ENCODE measurements around the gene CYCS. TPM values are rescaled to one million over a fixed set of nuclear protein-coding genes. Genes with fewer than 3 reads are reported as not detected.

CYCS gene
- total and polyA plus RNA-seq, 4 donors, result 33.0 to 85.1 (median 61.5) TPM

GRCh38 chr7:25095516-25096345 is 29.3 kb downstream of the CYCS start:
- H3K36me3 ChIP-seq (ENCODE audit: control insufficient read depth in 4 of 4, insufficient read depth in 4 of 4, low read length in 4 of 4), result no peaks in the 10 kb centered on the region
- no peak for DNase-seq
- no peak for TF ChIP-seq CTCF (IDR thresholded peaks at IDR 0.05; ENCODE audit: control extremely low read depth, extremely low read depth)
- no peaks in the 10 kb centered on the region for H3K4me1 ChIP-seq (ENCODE audit: control insufficient read depth in 5 of 5, insufficient read depth in 5 of 5, low read length in 5 of 5)
- no peak overlapping the region for H3K27ac ChIP-seq (ENCODE audit: low read depth in 1 of 2, low read length in 1 of 2)
- no peak overlapping the region for H3K4me3 ChIP-seq
- H3K9ac ChIP-seq (ENCODE audit: insufficient read depth in 1 of 2, low read length in 2 of 2), result no peak overlapping the region
- peaks cover 0 to 3% (median 0%) of the 10 kb centered on the region in 4 donors for H3K9me3 ChIP-seq (ENCODE audit: control insufficient read depth in 4 of 4, insufficient read depth in 3 of 4, low read length in 3 of 4)
- ATAC-seq (ENCODE audit: insufficient read depth, low FRiP score), result no peak
- WGBS, 2 donors, result 58 to 64% methylated on average over 5 of the region's 5 CpGs
- H3K27me3 ChIP-seq (ENCODE audit: control insufficient read depth in 3 of 3, insufficient read depth in 3 of 3, low read length in 2 of 3), result peaks cover 0 to 2% (median 0%) of the 10 kb centered on the region in 3 donors

GRCh38 chr7:25093268-25093826 is 31.7 kb downstream of the CYCS start:
- Histone ChIP-seq H3K4me1 (ENCODE audit: control insufficient read depth in 5 of 5, insufficient read depth in 5 of 5, low read length in 5 of 5) (no peaks in the 10 kb centered on the region), H3K9ac (ENCODE audit: insufficient read depth in 1 of 2, low read length in 2 of 2) (no peak overlapping the region), H3K9me3 (ENCODE audit: control insufficient read depth in 4 of 4, insufficient read depth in 3 of 4, low read length in 3 of 4) (peaks cover 0 to 3% (median 0%) of the 10 kb centered on the region in 4 donors), H3K36me3 (ENCODE audit: control insufficient read depth in 4 of 4, insufficient read depth in 4 of 4, low read length in 4 of 4) (no peaks in the 10 kb centered on the region), H3K27me3 (ENCODE audit: control insufficient read depth in 3 of 3, insufficient read depth in 3 of 3, low read length in 2 of 3) (peaks cover 0 to 2% (median 0%) of the 10 kb centered on the region in 3 donors), H3K4me3 (no peak overlapping the region), H3K27ac (ENCODE audit: low read depth in 1 of 2, low read length in 1 of 2) (no peak overlapping the region)
- 70 to 76% methylated on average over 6 of the region's 6 CpGs for WGBS, 2 donors
- DNase-seq (peak; percentile 54 to 64 (median 59)), ATAC-seq (ENCODE audit: insufficient read depth, low FRiP score) (peak; percentile 87)
- TF ChIP-seq CTCF (IDR thresholded peaks at IDR 0.05; ENCODE audit: control extremely low read depth, extremely low read depth), result peak; percentile 36

GRCh38 chr7:25091779-25092178 is 33.3 kb downstream of the CYCS start:
- no peak for DNase-seq
- Histone ChIP-seq H3K4me3 (no peak overlapping the region), H3K36me3 (ENCODE audit: control insufficient read depth in 4 of 4, insufficient read depth in 4 of 4, low read length in 4 of 4) (no peaks in the 10 kb centered on the region), H3K4me1 (ENCODE audit: control insufficient read depth in 5 of 5, insufficient read depth in 5 of 5, low read length in 5 of 5) (no peaks in the 10 kb centered on the region), H3K9me3 (ENCODE audit: control insufficient read depth in 4 of 4, insufficient read depth in 3 of 4, low read length in 3 of 4) (peaks cover 0 to 3% (median 0%) of the 10 kb centered on the region in 4 donors), H3K9ac (ENCODE audit: insufficient read depth in 1 of 2, low read length in 2 of 2) (no peak overlapping the region), H3K27me3 (ENCODE audit: control insufficient read depth in 3 of 3, insufficient read depth in 3 of 3, low read length in 2 of 3) (peaks cover 0 to 2% (median 0%) of the 10 kb centered on the region in 3 donors), H3K27ac (ENCODE audit: low read depth in 1 of 2, low read length in 1 of 2) (no peak overlapping the region)
- no peak for ATAC-seq (ENCODE audit: insufficient read depth, low FRiP score)
- TF ChIP-seq CTCF (IDR thresholded peaks at IDR 0.05; ENCODE audit: control extremely low read depth, extremely low read depth), result no peak
- 78 to 89% methylated on average over 4 of the region's 4 CpGs for WGBS, 2 donors

Data from lung (tissue), 12 donors.